Lower leg skin (tissue), 3 donors: ENCODE results near the gene TOMM7.

ENCODE experiments used
- POLR2A ChIP-seq, 2 donors: fragments of 450-650 bp; IDR thresholded peaks; one replicate each; pipeline ENCODE4 v1.6.1; 2016 to 2017; ENCODE audit warnings: antibody characterized with exemption in 2 of 2, mild to moderate bottlenecking in 1 of 2, moderate library complexity in 1 of 2
- TF ChIP-seq, protein P1 (sequence below), 3 donors: fragments of 450-650 bp; IDR thresholded peaks; one replicate each; pipeline ENCODE4 v1.5.1; 2016; ENCODE audit warnings: antibody characterized with exemption in 3 of 3, mild to moderate bottlenecking in 3 of 3, moderate library complexity in 2 of 3

- TF ChIP-seq POLR2A (IDR thresholded peaks at IDR 0.05) = no peak
- TF ChIP-seq, protein P1, sequence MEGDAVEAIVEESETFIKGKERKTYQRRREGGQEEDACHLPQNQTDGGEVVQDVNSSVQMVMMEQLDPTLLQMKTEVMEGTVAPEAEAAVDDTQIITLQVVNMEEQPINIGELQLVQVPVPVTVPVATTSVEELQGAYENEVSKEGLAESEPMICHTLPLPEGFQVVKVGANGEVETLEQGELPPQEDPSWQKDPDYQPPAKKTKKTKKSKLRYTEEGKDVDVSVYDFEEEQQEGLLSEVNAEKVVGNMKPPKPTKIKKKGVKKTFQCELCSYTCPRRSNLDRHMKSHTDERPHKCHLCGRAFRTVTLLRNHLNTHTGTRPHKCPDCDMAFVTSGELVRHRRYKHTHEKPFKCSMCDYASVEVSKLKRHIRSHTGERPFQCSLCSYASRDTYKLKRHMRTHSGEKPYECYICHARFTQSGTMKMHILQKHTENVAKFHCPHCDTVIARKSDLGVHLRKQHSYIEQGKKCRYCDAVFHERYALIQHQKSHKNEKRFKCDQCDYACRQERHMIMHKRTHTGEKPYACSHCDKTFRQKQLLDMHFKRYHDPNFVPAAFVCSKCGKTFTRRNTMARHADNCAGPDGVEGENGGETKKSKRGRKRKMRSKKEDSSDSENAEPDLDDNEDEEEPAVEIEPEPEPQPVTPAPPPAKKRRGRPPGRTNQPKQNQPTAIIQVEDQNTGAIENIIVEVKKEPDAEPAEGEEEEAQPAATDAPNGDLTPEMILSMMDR (IDR thresholded peaks at IDR 0.05) = no peak
These were observed 28.5 kb upstream of the TOMM7 start for GRCh38 chr7:22851145-22851544.
